ENCODE measurements around the gene GPA33. TPM values are rescaled to one million over a fixed set of nuclear protein-coding genes. Genes with fewer than 3 reads are reported as not detected.

The GPA33 gene
- total RNA-seq, 4 donors from 2014 or later, result not detected

DNA sequence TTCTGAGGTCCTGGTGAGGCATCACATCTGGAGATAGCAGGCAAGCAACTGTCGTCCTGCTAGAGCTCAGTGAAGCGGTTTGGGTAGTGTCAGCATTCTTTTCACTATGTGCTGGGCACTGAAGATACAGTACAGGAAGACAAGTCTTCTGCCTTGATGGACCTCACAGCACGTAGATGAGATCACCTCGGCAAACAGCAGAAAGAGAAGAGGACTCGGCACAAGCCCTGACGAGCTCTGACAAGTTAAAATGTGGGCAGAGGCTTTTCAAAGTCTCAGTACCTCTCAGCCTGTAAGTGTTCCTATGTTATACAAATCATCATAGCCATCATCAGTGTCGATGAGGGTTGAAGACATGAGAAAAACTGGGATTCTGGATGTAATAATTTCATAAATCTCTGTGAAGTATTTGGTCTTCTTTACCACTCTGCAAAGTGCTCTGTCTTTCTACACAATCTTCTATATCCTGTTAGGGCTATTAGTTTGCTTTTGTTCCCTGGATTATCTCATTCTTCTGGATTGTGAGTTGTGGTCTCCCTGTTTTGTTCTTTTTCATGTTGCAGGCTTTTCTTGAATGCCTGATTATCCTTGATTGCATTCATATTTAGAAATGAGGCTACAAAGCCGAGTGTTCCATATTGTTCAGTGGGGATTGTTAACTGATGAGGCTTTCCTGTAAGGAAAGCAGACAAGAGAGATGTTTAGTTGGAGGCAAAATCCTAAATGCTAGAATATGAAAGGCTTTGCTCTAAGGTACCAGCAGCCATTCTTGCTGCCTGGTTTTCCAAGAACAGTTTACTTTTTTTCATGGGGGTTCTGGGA lies 76.9 kb downstream of the GPA33 start:
- no peaks in the 10 kb centered on the region for H3K36me3 ChIP-seq
- DNase-seq (ENCODE audit: low spot score in 2 of 2), result no peak
- no peaks in the 10 kb centered on the region for H3K9me3 ChIP-seq
- H3K4me3 ChIP-seq, result no peak overlapping the region
- WGBS, 2 donors, result 79 to 83% methylated on average over 8 of the region's 8 CpGs
- H3K27me3 ChIP-seq, result no peaks in the 10 kb centered on the region
- TF ChIP-seq EP300 (IDR thresholded peaks at IDR 0.05), result no peak
- no peak for TF ChIP-seq POLR2A (IDR thresholded peaks at IDR 0.05)
- TF ChIP-seq, protein P1, sequence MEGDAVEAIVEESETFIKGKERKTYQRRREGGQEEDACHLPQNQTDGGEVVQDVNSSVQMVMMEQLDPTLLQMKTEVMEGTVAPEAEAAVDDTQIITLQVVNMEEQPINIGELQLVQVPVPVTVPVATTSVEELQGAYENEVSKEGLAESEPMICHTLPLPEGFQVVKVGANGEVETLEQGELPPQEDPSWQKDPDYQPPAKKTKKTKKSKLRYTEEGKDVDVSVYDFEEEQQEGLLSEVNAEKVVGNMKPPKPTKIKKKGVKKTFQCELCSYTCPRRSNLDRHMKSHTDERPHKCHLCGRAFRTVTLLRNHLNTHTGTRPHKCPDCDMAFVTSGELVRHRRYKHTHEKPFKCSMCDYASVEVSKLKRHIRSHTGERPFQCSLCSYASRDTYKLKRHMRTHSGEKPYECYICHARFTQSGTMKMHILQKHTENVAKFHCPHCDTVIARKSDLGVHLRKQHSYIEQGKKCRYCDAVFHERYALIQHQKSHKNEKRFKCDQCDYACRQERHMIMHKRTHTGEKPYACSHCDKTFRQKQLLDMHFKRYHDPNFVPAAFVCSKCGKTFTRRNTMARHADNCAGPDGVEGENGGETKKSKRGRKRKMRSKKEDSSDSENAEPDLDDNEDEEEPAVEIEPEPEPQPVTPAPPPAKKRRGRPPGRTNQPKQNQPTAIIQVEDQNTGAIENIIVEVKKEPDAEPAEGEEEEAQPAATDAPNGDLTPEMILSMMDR (IDR thresholded peaks at IDR 0.05), result no peak
- H3K4me1 ChIP-seq, result no peaks in the 10 kb centered on the region
- H3K27ac ChIP-seq, result no peak overlapping the region

DNA sequence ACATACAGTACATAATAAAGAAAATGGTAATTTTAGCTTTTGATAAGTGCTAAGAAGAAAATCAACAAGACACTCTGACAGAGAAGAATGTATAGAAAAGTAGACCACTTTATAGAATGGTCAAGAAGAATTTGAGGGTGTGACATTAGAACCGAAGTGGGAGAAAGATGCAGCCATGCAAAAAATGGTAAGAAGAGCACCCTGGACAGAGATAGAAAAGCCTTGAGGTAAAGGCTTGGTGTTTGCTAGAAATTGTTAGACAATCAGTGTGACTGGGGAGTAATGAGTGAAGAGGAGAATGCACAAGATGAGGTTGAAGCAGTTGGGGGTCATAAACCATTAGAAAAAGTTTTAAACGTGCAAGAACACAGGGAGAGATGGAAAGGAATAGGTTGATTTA lies 77.6 kb downstream of the GPA33 start:
- Histone ChIP-seq H3K27me3 (no peaks in the 10 kb centered on the region), H3K27ac (no peak overlapping the region), H3K9me3 (no peaks in the 10 kb centered on the region), H3K4me1 (no peaks in the 10 kb centered on the region), H3K36me3 (no peaks in the 10 kb centered on the region), H3K4me3 (no peak overlapping the region)
- WGBS, 2 donors, result 74 to 77% methylated on average over 2 of the region's 2 CpGs
- DNase-seq (ENCODE audit: low spot score in 2 of 2), result no peak
- TF ChIP-seq POLR2A (IDR thresholded peaks at IDR 0.05), result no peak
- no peak for TF ChIP-seq EP300 (IDR thresholded peaks at IDR 0.05)
- TF ChIP-seq, protein P1 (IDR thresholded peaks at IDR 0.05), result no peak

DNA sequence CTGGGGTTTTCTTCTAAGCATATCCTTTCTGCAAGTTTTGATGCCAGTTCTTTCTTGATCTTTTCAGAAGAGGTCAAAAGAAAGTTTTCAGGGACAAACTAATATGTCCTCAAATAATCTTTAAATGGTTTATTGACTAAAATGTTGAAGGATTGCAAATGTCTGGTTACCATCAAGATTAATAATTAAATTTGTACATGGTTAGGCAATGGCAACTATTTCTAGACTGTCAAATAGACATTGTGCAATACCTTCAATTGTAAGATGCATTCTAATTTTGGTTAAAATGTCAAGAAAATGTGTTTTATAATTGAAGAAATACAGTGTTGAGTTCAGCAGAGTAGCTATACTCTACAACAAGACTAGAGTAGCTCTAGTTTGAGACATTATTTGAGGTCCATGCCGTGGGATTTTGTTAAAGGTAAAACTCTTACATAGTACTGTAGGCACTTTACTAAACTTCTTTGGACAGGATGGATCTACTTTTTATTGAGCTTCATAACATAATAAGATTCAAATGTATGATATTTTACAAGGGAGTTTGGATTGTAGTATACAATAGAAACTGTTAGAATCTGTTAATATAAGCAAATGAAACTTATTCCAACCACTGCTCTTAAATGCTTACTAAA lies 78.5 kb downstream of the GPA33 start:
- DNase-seq (ENCODE audit: low spot score in 2 of 2), result no peak
- H3K4me3 ChIP-seq, result no peak overlapping the region
- H3K36me3 ChIP-seq, result no peaks in the 10 kb centered on the region
- TF ChIP-seq EP300 (IDR thresholded peaks at IDR 0.05) (no peak), POLR2A (IDR thresholded peaks at IDR 0.05) (no peak)
- TF ChIP-seq, protein P1 (IDR thresholded peaks at IDR 0.05), result no peak
- H3K27me3 ChIP-seq, result no peaks in the 10 kb centered on the region
- H3K4me1 ChIP-seq, result no peaks in the 10 kb centered on the region
- no peak overlapping the region for H3K27ac ChIP-seq
- no peaks in the 10 kb centered on the region for H3K9me3 ChIP-seq
- WGBS, 2 donors, result 86 to 97% methylated on average over 1 of the region's 1 CpG

DNA sequence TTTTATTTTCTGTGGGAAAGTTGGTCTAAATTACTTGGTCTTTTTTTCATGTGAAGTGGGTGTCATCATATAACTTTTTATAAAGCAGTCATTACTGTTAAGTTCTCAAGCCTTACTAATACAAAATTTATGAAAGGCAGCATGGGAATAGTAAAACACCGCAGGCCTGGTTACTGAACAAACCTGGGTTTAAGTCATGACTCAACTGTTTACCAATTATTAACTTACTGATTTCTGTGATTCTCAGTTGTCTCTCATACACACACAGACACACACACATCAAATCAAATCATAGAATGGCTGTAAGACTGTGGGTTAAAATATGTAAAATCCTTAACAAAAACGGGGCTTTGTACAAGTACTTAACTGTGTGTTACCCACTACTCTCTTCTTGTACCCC lies 86.5 kb downstream of the GPA33 start:
- no peak overlapping the region for H3K27ac ChIP-seq
- H3K4me3 ChIP-seq, result no peak overlapping the region
- no peaks in the 10 kb centered on the region for H3K36me3 ChIP-seq
- DNase-seq (ENCODE audit: low spot score in 2 of 2), result no peak
- peaks cover 0 to 7% (median 2%) of the 10 kb centered on the region in 4 donors for H3K9me3 ChIP-seq
- H3K4me1 ChIP-seq, result no peaks in the 10 kb centered on the region
- TF ChIP-seq EP300 (IDR thresholded peaks at IDR 0.05), result no peak
- TF ChIP-seq POLR2A (IDR thresholded peaks at IDR 0.05), result no peak
- TF ChIP-seq, protein P1 (IDR thresholded peaks at IDR 0.05), result no peak
- no peaks in the 10 kb centered on the region for H3K27me3 ChIP-seq
- WGBS, 2 donors, result 48 to 64% methylated on average over 2 of the region's 2 CpGs

Small RNA genes within 50 kb of the gene (small RNA-seq; reads per million reads assigned to genes)
- 3.5 reads per million, percentile 78 among the genes with 10 or more reads in this experiment for gene RNA5SP65

Other genes starting within 250 kb of the GPA33 start
- 10 to 100 TPM; 10.4 to 16.6 (median 13.1) TPM for gene TADA1, start 214.1 kb downstream of the GPA33 start, total RNA-seq
- gene ILDR2, start 114.8 kb downstream of the GPA33 start, total RNA-seq, result 1 to 10 TPM; 4.4 to 6.7 (median 5.7) TPM
- gene MAEL, start 101.1 kb downstream of the GPA33 start, total RNA-seq, result 1 to 10 TPM in 1 of 4 donors, under 1 TPM in 2, not detected in 1; 0.63 to 1.2 (median 0.66) TPM
- under 1 TPM in 1 of 4 donors, not detected in 3; 0.22 TPM for gene STYXL2, start 3.7 kb upstream of the GPA33 start, total RNA-seq
- 10 to 100 TPM; 21.0 to 33.7 (median 21.8) TPM for gene POU2F1, start 130.5 kb upstream of the GPA33 start, total RNA-seq